ENCODE data around the gene JMJD8.
"Not testable (repeated sequence)": the region's sequence is repeated elsewhere in the genome, so short reads cannot be mapped to it uniquely, and the experiment has no call there.

The JMJD8 gene

GRCh38 chr16:716768-717325, 32.7 kb upstream of the JMJD8 start:
- no peak overlapping the region for H3K4me3 ChIP-seq (ENCODE audit: low read depth, low read length)
- DNase-seq (ENCODE audit: low read depth), result no peak
- TF ChIP-seq CTCF (IDR thresholded peaks at IDR 0.05; ENCODE audit: low read depth, low read length, missing control alignments), result no peak

- H3K4me3 ChIP-seq (ENCODE audit: low read depth, low read length), result no peak overlapping the region
- no peak for DNase-seq (ENCODE audit: low read depth)
These were observed 32.0 kb upstream of the JMJD8 start for GRCh38 chr16:716200-716568.

GRCh38 chr16:715477-716199, 31.5 kb upstream of the JMJD8 start:
- no peak for DNase-seq (ENCODE audit: low read depth)
- TF ChIP-seq CTCF (IDR thresholded peaks at IDR 0.05; ENCODE audit: low read depth, low read length, missing control alignments), result no peak
- peak overlapping the region; percentile 56 for H3K4me3 ChIP-seq (ENCODE audit: low read depth, low read length)

More at GRCh38 chr16:716200-716568, 32.0 kb upstream of the JMJD8 start:
- no peak for TF ChIP-seq CTCF (IDR thresholded peaks at IDR 0.05; ENCODE audit: low read depth, low read length, missing control alignments)

GRCh38 chr16:714558-715476, 30.7 kb upstream of the JMJD8 start, which contains the start of gene METRN:
Gene METRN, plus strand, starts transcription at chr16:715118. Its CDS starts 172 bp downstream, at chr16:715290.
- TF ChIP-seq CTCF (IDR thresholded peaks at IDR 0.05; ENCODE audit: low read depth, low read length, missing control alignments), result no peak
- peak within 1 kb of the TSS; percentile 56 for H3K4me3 ChIP-seq (ENCODE audit: low read depth, low read length)
- DNase-seq (ENCODE audit: low read depth), result no peak

- no peak for TF ChIP-seq CTCF (IDR thresholded peaks at IDR 0.05; ENCODE audit: low read depth, low read length, missing control alignments)
- H3K4me3 ChIP-seq (ENCODE audit: low read depth, low read length), result no peak overlapping the region
- DNase-seq (ENCODE audit: low read depth), result no peak
These were observed 29.9 kb upstream of the JMJD8 start for GRCh38 chr16:714079-714478.

GRCh38 chr16:712740-713250, 28.7 kb upstream of the JMJD8 start:
- DNase-seq (ENCODE audit: low read depth); H3K4me3 ChIP-seq (ENCODE audit: low read depth, low read length): not testable (repeated sequence)
- TF ChIP-seq CTCF (IDR thresholded peaks at IDR 0.05; ENCODE audit: low read depth, low read length, missing control alignments), result peak; percentile 44
